Measurements from ENCODE around the gene FAM184A.

GRCh38 chr6:119079283-119079809, 882 bp upstream of the FAM184A start:
- TF ChIP-seq CTCF (IDR thresholded peaks at IDR 0.05) (no peak), FOXJ3 (CRISPR knock-in tag; IDR thresholded peaks at IDR 0.05; ENCODE audit: borderline replicate concordance) (no peak), E2F1 (CRISPR knock-in tag; IDR thresholded peaks at IDR 0.05) (no peak), STAT6 (CRISPR knock-in tag; conservative IDR thresholded peaks at IDR 0.05; ENCODE audit: low read depth) (no peak)

Data from WTC11 (cell line).